HEK293 (cell line): ENCODE measurements around the gene AJM1.

Experiments
- CTCF ChIA-PET: fragments of 350-600 bp; formaldehyde crosslinking; extraction: SDS; loops from one replicate; lab custom pipeline; 2021; ENCODE audit warnings: antibody characterized with exemption; lab: Yijun Ruan, JAX
- POLR2A ChIA-PET: fragments of 300-600 bp; formaldehyde crosslinking; extraction: SDS; loops from one replicate; lab custom pipeline; 2020; ENCODE audit warnings: antibody characterized with exemption, inconsistent platforms; lab: Yijun Ruan, JAX
- H3K27ac ChIP-seq: fragments of 200-500 bp; sonication (Bioruptor generic); 2 replicates; pipeline ENCODE4 v1.5.1; 2014; ENCODE audit warnings: low read depth, low read length, control low read depth, inconsistent platforms; ENCODE audit errors: extremely low read depth
- H3K36me3 ChIP-seq, 2 experiments: fragments of 200-500 bp in 1 of 2; sonication (Bioruptor generic) in 1 of 2; 1 replicate in 1 of 2; 2 replicates in 1 of 2; pipeline ENCODE4 v1.5.1; 2014 to 2017; ENCODE audit warnings: inconsistent platforms in 2 of 2, low read length in 2 of 2; ENCODE audit not compliant: control insufficient read depth in 2 of 2, insufficient read depth in 1 of 2
- H3K4me1 ChIP-seq: fragments of 200-500 bp; sonication (Bioruptor generic); 2 replicates; pipeline ENCODE4 v1.5.1; 2014; ENCODE audit warnings: mild to moderate bottlenecking, low read length, inconsistent platforms; ENCODE audit not compliant: control insufficient read depth, insufficient read depth
- H3K4me3 ChIP-seq: 2 replicates; pipeline ENCODE4 v1.5.1; 2011; ENCODE audit warnings: low read depth, mild to moderate bottlenecking, control low read depth, low read length, moderate library complexity
- H3K9me3 ChIP-seq: fragments of 200-500 bp; sonication (Bioruptor generic); 2 replicates; pipeline ENCODE4 v1.5.1; 2014; ENCODE audit warnings: low read depth, low read length, inconsistent platforms; ENCODE audit not compliant: control insufficient read depth, insufficient read depth
- KLF1 ChIP-seq: fragments of 450-650 bp; formaldehyde crosslinking; IDR thresholded peaks from 2 replicates; pipeline ENCODE4 v1.5.1; 2016; ENCODE audit warnings: missing biosample characterization, missing genetic modification characterization
- KLF16 ChIP-seq: fragments of 450-650 bp; formaldehyde crosslinking; IDR thresholded peaks from 2 replicates; pipeline ENCODE4 v1.5.1; 2017; ENCODE audit warnings: missing biosample characterization, missing genetic modification characterization
- KLF8 ChIP-seq: fragments of 450-650 bp; formaldehyde crosslinking; IDR thresholded peaks from 2 replicates; pipeline ENCODE4 v1.5.1; 2016; ENCODE audit warnings: missing biosample characterization, missing genetic modification characterization
- MEIS1 ChIP-seq: sonication (generic); formaldehyde crosslinking; IDR thresholded peaks from 2 replicates; pipeline ENCODE4 v1.8.1; 2022; ENCODE audit warnings: missing genetic modification reagents, mild to moderate bottlenecking, borderline replicate concordance
- MZF1 ChIP-seq: fragments of 450-650 bp; formaldehyde crosslinking; IDR thresholded peaks from 2 replicates; pipeline ENCODE4 v1.5.1; 2017; ENCODE audit warnings: missing biosample characterization, missing genetic modification characterization, borderline replicate concordance
- OSR2 ChIP-seq: fragments of 450-650 bp; formaldehyde crosslinking; IDR thresholded peaks from 2 replicates; pipeline ENCODE4 v1.5.1; 2016; ENCODE audit warnings: missing biosample characterization, missing genetic modification characterization
- OVOL3 ChIP-seq: fragments of 450-650 bp; formaldehyde crosslinking; IDR thresholded peaks from 2 replicates; pipeline ENCODE4 v1.5.1; 2016; ENCODE audit warnings: missing biosample characterization, missing genetic modification characterization
- PBX3 ChIP-seq: sonication (generic); formaldehyde crosslinking; IDR thresholded peaks from 2 replicates; pipeline ENCODE4 v1.8.1; 2022; ENCODE audit warnings: mild to moderate bottlenecking, moderate library complexity, missing genetic modification reagents
- SCRT2 ChIP-seq: fragments of 450-650 bp; formaldehyde crosslinking; IDR thresholded peaks from 2 replicates; pipeline ENCODE4 v1.5.1; 2016; ENCODE audit warnings: missing biosample characterization, missing genetic modification characterization
- ZBTB11 ChIP-seq: fragments of 450-650 bp; formaldehyde crosslinking; conservative IDR thresholded peaks from 2 replicates; pipeline ENCODE4 v1.5.1; 2016; ENCODE audit warnings: low read depth, missing biosample characterization, missing genetic modification characterization
- ZBTB48 ChIP-seq: fragments of 450-650 bp; formaldehyde crosslinking; IDR thresholded peaks from 2 replicates; pipeline ENCODE4 v1.5.1; 2016; ENCODE audit warnings: missing biosample characterization, missing genetic modification characterization
- ZBTB7A ChIP-seq: fragments of 450-650 bp; formaldehyde crosslinking; IDR thresholded peaks from 2 replicates; pipeline ENCODE4 v1.5.1; 2016; ENCODE audit warnings: low read depth, missing biosample characterization, missing genetic modification characterization
- ZBTB8A ChIP-seq: fragments of 450-650 bp; formaldehyde crosslinking; IDR thresholded peaks from 2 replicates; pipeline ENCODE4 v1.5.1; 2016; ENCODE audit warnings: missing biosample characterization, missing genetic modification characterization
- ZFP37 ChIP-seq: fragments of 450-650 bp; formaldehyde crosslinking; IDR thresholded peaks from 2 replicates; pipeline ENCODE4 v1.5.1; 2016; ENCODE audit warnings: missing biosample characterization, missing genetic modification characterization
- ZNF121 ChIP-seq: fragments of 450-650 bp; formaldehyde crosslinking; IDR thresholded peaks from 2 replicates; pipeline ENCODE4 v1.5.1; 2016; ENCODE audit warnings: missing biosample characterization, missing genetic modification characterization
- ZNF169 ChIP-seq: fragments of 450-650 bp; formaldehyde crosslinking; IDR thresholded peaks from 2 replicates; pipeline ENCODE4 v1.5.1; 2016; ENCODE audit warnings: missing biosample characterization, missing genetic modification characterization
- ZNF184 ChIP-seq: fragments of 450-650 bp; IDR thresholded peaks from 2 replicates; pipeline ENCODE4 v1.5.1; 2018; ENCODE audit warnings: missing biosample characterization, mild to moderate bottlenecking, missing genetic modification characterization
- ZNF211 ChIP-seq: fragments of 450-650 bp; formaldehyde crosslinking; IDR thresholded peaks from 2 replicates; pipeline ENCODE4 v1.5.1; 2016; ENCODE audit warnings: low read depth, missing biosample characterization, missing genetic modification characterization
- ZNF221 ChIP-seq: fragments of 450-650 bp; formaldehyde crosslinking; IDR thresholded peaks from 2 replicates; pipeline ENCODE4 v1.5.1; 2017; ENCODE audit warnings: missing biosample characterization, missing genetic modification characterization, borderline replicate concordance
- ZNF274 ChIP-seq, 2 experiments: fragments of 200-500 bp in 1 of 2; fragments of 450-650 bp in 1 of 2; sonication (Bioruptor generic) in 1 of 2; formaldehyde crosslinking in 1 of 2; IDR thresholded peaks; 2 replicates each; pipeline versions ENCODE4 v1.5.1 to v1.6.1; 2014 to 2016; ENCODE audit warnings: borderline replicate concordance in 1 of 2, inconsistent platforms in 1 of 2, low read length in 1 of 2, missing biosample characterization in 1 of 2, missing genetic modification characterization in 1 of 2
- ZNF292 ChIP-seq: fragments of 450-650 bp; formaldehyde crosslinking; IDR thresholded peaks from 2 replicates; pipeline ENCODE4 v1.5.1; 2016; ENCODE audit warnings: low read depth, missing biosample characterization, missing genetic modification characterization, borderline replicate concordance
- ZNF404 ChIP-seq: fragments of 450-650 bp; formaldehyde crosslinking; IDR thresholded peaks from 2 replicates; pipeline ENCODE4 v1.5.1; 2017; ENCODE audit warnings: missing biosample characterization, missing genetic modification characterization
- ZNF449 ChIP-seq: fragments of 450-650 bp; formaldehyde crosslinking; IDR thresholded peaks from 2 replicates; pipeline ENCODE4 v1.5.1; 2017; ENCODE audit warnings: missing biosample characterization, mild to moderate bottlenecking, missing genetic modification characterization, moderate library complexity
- ZNF48 ChIP-seq: fragments of 450-650 bp; formaldehyde crosslinking; IDR thresholded peaks from 2 replicates; pipeline ENCODE4 v1.5.1; 2016; ENCODE audit warnings: missing biosample characterization, missing genetic modification characterization
- ZNF558 ChIP-seq: fragments of 450-650 bp; formaldehyde crosslinking; IDR thresholded peaks from 2 replicates; pipeline ENCODE4 v1.5.1; 2016; ENCODE audit warnings: missing biosample characterization, missing genetic modification characterization
- ZNF776 ChIP-seq: fragments of 450-650 bp; formaldehyde crosslinking; IDR thresholded peaks from 2 replicates; pipeline ENCODE4 v1.5.0; 2017; ENCODE audit warnings: missing biosample characterization, missing genetic modification characterization, borderline replicate concordance
- ZSCAN5A ChIP-seq: fragments of 450-650 bp; formaldehyde crosslinking; IDR thresholded peaks from 2 replicates; pipeline ENCODE4 v1.5.1; 2016; ENCODE audit warnings: missing biosample characterization, missing genetic modification characterization

The AJM1 gene

GRCh38 chr9:136847088-136847825 lies 5.0 kb downstream of the AJM1 start (continued):
- no peak for TF ChIP-seq ZNF169 (tag by site-specific recombination)
- no peak for TF ChIP-seq MZF1 (tag by site-specific recombination)
- no peak for TF ChIP-seq ZNF121
- TF ChIP-seq ZNF221 (tag by site-specific recombination) = no peak
- no peak for TF ChIP-seq ZNF404 (tag by site-specific recombination)
- no peak for TF ChIP-seq MEIS1 (CRISPR knock-in tag)
- no peak for TF ChIP-seq ZNF184 (tag by site-specific recombination)
- TF ChIP-seq KLF16 (tag by site-specific recombination) = 0 out of 2 replicates have a peak, but pooled peaks have one; percentile 23
- TF ChIP-seq ZNF211 (tag by site-specific recombination) = no peak

- ChIA-PET POLR2A (interaction anchor here (0.6 to 2.0 kb wide), 19 partner anchors 8 to 393 kb away, joined by 3 to 17 read pairs (median 3); partner anchors contain the start of genes EDF1, PAXX, TRAF2 and TUBB4B), CTCF (interaction anchor here (0.6 to 2.3 kb wide), 6 partner anchors 43 to 202 kb away, joined by 3 to 11 read pairs (median 4); partner anchors contain the start of gene LCN8)
- no peaks in the 10 kb centered on the region for H3K9me3 ChIP-seq
- H3K4me1 ChIP-seq = 0 out of 2 replicates have a peak, but pooled peaks cover 4% of the 10 kb centered on the region
- peak overlapping the region; percentile 94 for H3K27ac ChIP-seq
- H3K4me3 ChIP-seq = peak overlapping the region; percentile 57
- H3K36me3 ChIP-seq = peaks cover 0 to 27% of the 10 kb centered on the region in 2 experiments; a peak in 1 of 3 replicates
- TF ChIP-seq KLF8 (tag by site-specific recombination) = peak; percentile 55; the same call in 1 of the 2 replicates
- no peak for TF ChIP-seq ZNF558
- TF ChIP-seq ZSCAN5A (tag by site-specific recombination) = peak; percentile 69; the same call in 1 of the 2 replicates
- peak; percentile 42; the same call in 1 of the 2 replicates for TF ChIP-seq ZBTB48
- TF ChIP-seq OVOL3 = 0 out of 2 replicates have a peak, but pooled peaks have one; percentile 14
- peak; percentile 10; the same call in 1 of the 2 replicates for TF ChIP-seq KLF1 (tag by site-specific recombination)
- TF ChIP-seq ZBTB7A (tag by site-specific recombination) = peak; percentile 88
- no peak for TF ChIP-seq OSR2 (tag by site-specific recombination)
- TF ChIP-seq ZBTB11 (tag by site-specific recombination) = 0 out of 2 replicates have a peak, but pooled peaks have one; percentile 19
- TF ChIP-seq ZNF292 = no peak
- no peak for TF ChIP-seq SCRT2 (tag by site-specific recombination)
- no peak for TF ChIP-seq ZNF274 (IDR thresholded peaks at IDR 0.05; ENCODE audit: low read length)
- TF ChIP-seq ZNF274 (tag by site-specific recombination; IDR thresholded peaks at IDR 0.05; ENCODE audit: borderline replicate concordance) = no peak
- TF ChIP-seq ZNF776 (tag by site-specific recombination) = no peak
- peak; percentile 84 for TF ChIP-seq ZFP37
- peak; percentile 85; the same call in 1 of the 2 replicates for TF ChIP-seq MZF1 (tag by site-specific recombination)
- TF ChIP-seq KLF16 (tag by site-specific recombination) = 0 out of 2 replicates have a peak, but pooled peaks have one; percentile 4
- TF ChIP-seq ZBTB8A (tag by site-specific recombination) = no peak
- no peak for TF ChIP-seq ZNF48 (tag by site-specific recombination)
- 0 out of 2 replicates have a peak, but pooled peaks have one; percentile 15 for TF ChIP-seq PBX3 (CRISPR knock-in tag)
- 0 out of 2 replicates have a peak, but pooled peaks have one; percentile 40 for TF ChIP-seq ZNF449
Observed at GRCh38 chr9:136847826-136848392, 5.6 kb downstream of the AJM1 start.
